HCT116 (cell line): ENCODE results near the gene PRPSAP1. TPM values are rescaled to one million over a fixed set of nuclear protein-coding genes. Genes with fewer than 3 reads are reported as not detected.

Experiments used
- ATAC-seq: fragments of 200-7000 bp; cut with Tn5 transposase; 2 replicates; pipeline ENCODE4 v1.9.1; 2020; ENCODE audit warnings: mild to moderate bottlenecking, moderate library complexity
- BruUV-seq: library from RNA; stranded (reverse); fragments of 400-500 nt; replicated peaks from 2 replicates; lab custom pipeline; 2021; lab: Mats Ljungman, UMichigan
- CTCF ChIA-PET: fragments of 300-600 bp; sonication (Branson Sonifier 250); formaldehyde crosslinking; loops from one replicate; lab custom pipeline; 2021; ENCODE audit warnings: antibody characterized with exemption; lab: Charles Lee
- POLR2A ChIA-PET: fragments of 300-600, 350-600 bp; sonication (Branson Sonifier 250); formaldehyde crosslinking; loops from one replicate; lab custom pipeline; 2021; ENCODE audit warnings: antibody characterized with exemption; lab: Charles Lee
- RAD21 ChIA-PET, 2 experiments: fragments of 300-600 bp; sonication (Branson Sonifier 250); formaldehyde crosslinking; loops; one replicate each; lab custom pipeline; 2023; ENCODE audit warnings: low total read pairs in 2 of 2; ENCODE audit not compliant: uncharacterized antibody in 2 of 2, unreplicated experiment in 2 of 2, low non-redundant PET in 1 of 2; lab: Charles Lee
- DNase-seq: peaks from one replicate; pipeline ENCODE4 v3.0.0-alpha.2; 2010; ENCODE audit warnings: low read depth, low spot score
- H2AFZ ChIP-seq: fragments of 200-600 bp; shearing (Covaris generic), sonication (generic); 2 replicates; pipeline ENCODE4 v1.6.1; 2017; ENCODE audit warnings: low read depth, mixed run types, mixed read lengths, antibody characterized with exemption, low read length; ENCODE audit not compliant: poor library complexity, severe bottlenecking
- H3K27ac ChIP-seq: 2 replicates; pipeline ENCODE4 v1.5.1; 2012; ENCODE audit warnings: low read depth, low read length
- H3K27me3 ChIP-seq: fragments of 200-600 bp; sonication (generic); 2 replicates; pipeline ENCODE4 v1.6.1; 2016; ENCODE audit warnings: mixed run types, low read length, mixed read lengths; ENCODE audit not compliant: insufficient read depth
- H3K36me3 ChIP-seq, 2 experiments: fragments of 200-500 bp in 1 of 2; fragments of 200-600 bp in 1 of 2; sonication (Bioruptor generic) in 1 of 2; sonication (generic) in 1 of 2; 2 replicates each; pipeline versions ENCODE4 v1.5.1 to v1.6.1; 2014 to 2016; ENCODE audit warnings: low read length in 2 of 2, inconsistent platforms in 1 of 2, mixed read lengths in 1 of 2, mixed run types in 1 of 2; ENCODE audit not compliant: insufficient read depth in 2 of 2, control insufficient read depth in 1 of 2
- H3K4me1 ChIP-seq, 2 experiments: fragments of 200-600 bp in 1 of 2; sonication (generic) in 1 of 2; 2 replicates each; pipeline versions ENCODE4 v1.5.1 to v1.6.1; 2012 to 2017; ENCODE audit warnings: low read length in 2 of 2, inconsistent platforms in 1 of 2, mild to moderate bottlenecking in 1 of 2, mixed read lengths in 1 of 2, mixed run types in 1 of 2, moderate library complexity in 1 of 2; ENCODE audit not compliant: insufficient read depth in 2 of 2, control insufficient read depth in 1 of 2
- H3K4me2 ChIP-seq: fragments of 200-600 bp; sonication (generic); 2 replicates; pipeline ENCODE4 v1.6.1; 2017; ENCODE audit warnings: mixed run types, low read length, mixed read lengths
- H3K4me3 ChIP-seq, 2 experiments: fragments of 200-600 bp in 1 of 2; sonication (generic) in 1 of 2; replicated peaks in 1 of 2; 2 replicates each; pipeline ENCODE4 v1.5.1; 2011 to 2016; ENCODE audit warnings: low read length in 2 of 2, control low read depth in 1 of 2, low read depth in 1 of 2, mild to moderate bottlenecking in 1 of 2, mixed read lengths in 1 of 2, mixed run types in 1 of 2
- H3K79me2 ChIP-seq: fragments of 200-600 bp; sonication (generic); 2 replicates; pipeline ENCODE4 v1.6.1; 2017; ENCODE audit warnings: mild to moderate bottlenecking, mixed run types, low read length, moderate library complexity, mixed read lengths; ENCODE audit not compliant: insufficient read depth
- H3K9ac ChIP-seq: fragments of 200-600 bp; sonication (generic); 2 replicates; pipeline ENCODE4 v1.6.1; 2016; ENCODE audit warnings: low read length, mixed read lengths
- H3K9me2 ChIP-seq: fragments of 200-600 bp; sonication (generic), shearing (Covaris generic); 2 replicates; pipeline ENCODE4 v1.6.1; 2017; ENCODE audit warnings: mixed run types, mild to moderate bottlenecking, moderate library complexity; ENCODE audit not compliant: insufficient read depth
- H3K9me3 ChIP-seq, 2 experiments: fragments of 200-500 bp in 1 of 2; fragments of 200-600 bp in 1 of 2; sonication (Bioruptor generic) in 1 of 2; sonication (generic) in 1 of 2; 2 replicates each; pipeline ENCODE4 v1.6.1; 2014 to 2017; ENCODE audit warnings: low read length in 2 of 2, mixed read lengths in 2 of 2, inconsistent platforms in 1 of 2, low read depth in 1 of 2, mild to moderate bottlenecking in 1 of 2, mixed run types in 1 of 2, moderate library complexity in 1 of 2; ENCODE audit not compliant: control insufficient read depth in 1 of 2, insufficient read depth in 1 of 2
- H4K20me1 ChIP-seq: fragments of 200-600 bp; sonication (generic), shearing (Covaris generic); 2 replicates; pipeline ENCODE4 v1.6.1; 2017; ENCODE audit warnings: mixed run types, mild to moderate bottlenecking, moderate library complexity; ENCODE audit not compliant: insufficient read depth
- CBX3 ChIP-seq: IDR thresholded peaks from 2 replicates; pipeline ENCODE4 v1.6.1; 2012; ENCODE audit warnings: low read depth
- EGR1 ChIP-seq: IDR thresholded peaks from 2 replicates; pipeline ENCODE4 v1.6.1; 2012; ENCODE audit warnings: low read depth
- EZH2 ChIP-seq: fragments of 200-600 bp; sonication (generic); IDR thresholded peaks from 2 replicates; pipeline ENCODE4 v1.6.1; 2017; ENCODE audit warnings: antibody characterized with exemption, mixed run types
- EZH2phosphoT487 ChIP-seq: fragments of 200-600 bp; IDR thresholded peaks from 2 replicates; pipeline ENCODE4 v1.6.1; 2018; ENCODE audit warnings: antibody characterized with exemption, borderline replicate concordance
- FOSL1 ChIP-seq: IDR thresholded peaks from 2 replicates; pipeline ENCODE4 v1.6.1; 2012; ENCODE audit warnings: low read depth
- POLR2AphosphoS5 ChIP-seq: IDR thresholded peaks from 2 replicates; pipeline ENCODE4 v1.6.1; 2011; ENCODE audit warnings: mild to moderate bottlenecking, low read depth, low read length, moderate library complexity
- SIN3A ChIP-seq: IDR thresholded peaks from 2 replicates; pipeline ENCODE4 v1.6.1; 2012; ENCODE audit warnings: low read depth
- SRF ChIP-seq: IDR thresholded peaks from 2 replicates; pipeline ENCODE4 v1.6.1; 2012; ENCODE audit warnings: low read depth
- TCF7L2 ChIP-seq: IDR thresholded peaks from 2 replicates; pipeline ENCODE4 v1.7.0; 2011; ENCODE audit warnings: borderline replicate concordance, inconsistent platforms; ENCODE audit not compliant: insufficient read depth, insufficient read length; ENCODE audit errors: extremely low read depth
- YY1 ChIP-seq: IDR thresholded peaks from 2 replicates; pipeline ENCODE4 v1.6.1; 2011; ENCODE audit warnings: low read length, low read depth, moderate library complexity, mild to moderate bottlenecking; ENCODE audit not compliant: insufficient replicate concordance; ENCODE audit errors: extremely low read depth
- ZFX ChIP-seq: fragments of 450-650 bp; IDR thresholded peaks from 2 replicates; pipeline ENCODE4 v1.6.1; 2017
- intact Hi-C: fragments of 100-400 bp; cut with micrococcal nuclease; formaldehyde crosslinking; loops from 2 replicates; pipeline ENCODE4 v1.10.0; 2022
- total RNA-seq: library from RNA; stranded (reverse); gene quantifications from one replicate; pipeline ENCODE4 v1.2.1, GENCODE V29; 2021; ENCODE audit not compliant: unreplicated experiment
- TF ChIP-seq, protein P1 (sequence below): IDR thresholded peaks from 2 replicates; pipeline ENCODE4 v1.6.1; 2012
- TF ChIP-seq, protein P2 (sequence below): IDR thresholded peaks from 2 replicates; pipeline ENCODE4 v1.6.1; 2012; ENCODE audit warnings: low read depth
- TF ChIP-seq, protein P3 (sequence below): IDR thresholded peaks from 2 replicates; pipeline ENCODE4 v1.6.1; 2012

The PRPSAP1 gene
- total RNA-seq, 1 experiment from 2014 or later, result 81.4 TPM

DNA sequence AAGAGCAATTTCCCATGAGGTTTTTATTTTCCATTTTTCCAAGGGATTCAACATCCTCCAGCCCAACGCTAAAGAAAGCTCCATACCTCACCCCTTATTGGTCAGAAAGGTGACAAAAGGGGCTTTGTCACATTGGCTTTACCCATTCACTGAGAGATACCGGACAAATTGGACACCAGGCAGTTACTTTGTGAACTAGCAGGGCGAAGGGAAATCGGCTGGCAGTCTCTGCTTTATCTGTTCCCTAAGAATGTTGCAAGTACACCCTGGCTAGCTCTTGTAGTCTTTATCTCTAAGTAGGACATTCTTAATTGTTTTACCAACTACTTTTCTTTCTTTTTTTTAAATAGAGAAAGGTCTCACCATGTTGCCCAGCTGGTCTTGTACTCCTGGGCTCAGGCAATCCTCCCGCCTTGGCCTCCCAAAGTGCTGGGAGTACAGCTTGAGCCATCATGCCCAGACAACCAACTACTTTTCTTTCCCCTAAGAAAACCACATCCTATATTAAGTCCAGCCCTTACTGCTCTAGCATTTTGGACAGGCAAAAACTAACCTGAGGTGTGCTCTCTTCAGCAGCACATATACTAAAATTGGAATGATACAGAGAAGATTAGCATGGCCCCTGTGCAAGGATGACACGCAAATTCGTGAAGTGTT lies 16.8 kb downstream of the PRPSAP1 start:
- no peaks in the 10 kb centered on the region for H4K20me1 ChIP-seq
- no peak for TF ChIP-seq POLR2AphosphoS5
- TF ChIP-seq, protein P1, sequence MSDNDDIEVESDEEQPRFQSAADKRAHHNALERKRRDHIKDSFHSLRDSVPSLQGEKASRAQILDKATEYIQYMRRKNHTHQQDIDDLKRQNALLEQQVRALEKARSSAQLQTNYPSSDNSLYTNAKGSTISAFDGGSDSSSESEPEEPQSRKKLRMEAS, result no peak
- DNase-seq, result no peak
- no peak overlapping the region for H3K27ac ChIP-seq
- no TSS peak for BruUV-seq
- intact Hi-C loops, result no loop called here
- H3K4me2 ChIP-seq, result no peak overlapping the region
- RAD21 ChIA-PET, result no interaction called here
- no peak for ATAC-seq
- H3K36me3 ChIP-seq, result peaks cover 4 to 8% of the 10 kb centered on the region in 2 experiments; a peak in 3 of 4 replicates
- H3K9me2 ChIP-seq, result no peaks in the 10 kb centered on the region
- POLR2A ChIA-PET, result interaction anchor here (1.5 kb wide), 1 partner anchor 17 kb away, joined by 5 read pairs; the partner anchor contains the start of gene PRPSAP1
- CTCF ChIA-PET, result interaction anchor here (1.4 kb wide), 1 partner anchor 29 kb away, joined by 6 read pairs; no protein-coding TSS in a partner anchor
- H3K4me3 ChIP-seq, result no peak overlapping the region
- H3K4me1 ChIP-seq, result no peaks in the 10 kb centered on the region
- H3K9me3 ChIP-seq, result no peaks in the 10 kb centered on the region
- H3K79me2 ChIP-seq, result peaks cover 48% of the 10 kb centered on the region
- no peak overlapping the region for H3K9ac ChIP-seq
- H2AFZ ChIP-seq, result no peak overlapping the region
- H3K27me3 ChIP-seq, result no peaks in the 10 kb centered on the region

DNA sequence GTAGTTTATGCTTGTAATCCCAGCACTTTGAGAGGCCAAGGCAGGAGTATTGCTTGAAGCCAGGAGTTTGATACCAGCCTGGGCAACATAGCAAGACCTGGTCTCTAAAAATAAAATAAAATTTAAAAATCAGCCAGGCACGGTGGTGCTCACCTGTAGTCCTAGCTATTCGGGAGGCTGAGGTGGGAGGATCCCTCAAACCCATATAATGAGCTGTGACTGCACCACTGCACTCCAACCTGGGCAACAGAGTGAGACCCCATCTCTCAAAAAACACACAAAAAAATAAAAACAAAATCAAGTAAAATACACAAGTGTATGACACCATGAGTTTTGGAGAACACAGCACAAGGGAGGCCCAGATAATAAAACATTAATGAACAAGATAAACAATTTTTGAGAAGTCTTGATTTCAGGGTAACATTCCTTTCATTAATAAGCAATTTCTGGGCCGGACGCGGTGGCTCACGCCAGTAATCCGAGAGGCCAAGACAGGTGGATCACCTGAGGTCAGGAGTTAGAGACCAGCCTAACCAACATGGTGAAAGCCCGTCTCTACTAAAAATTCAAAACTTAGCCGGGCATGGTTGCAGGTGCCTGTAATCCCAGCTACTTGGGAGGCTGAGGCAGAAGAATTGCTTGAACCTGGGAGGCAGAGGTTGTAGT lies 17.9 kb downstream of the PRPSAP1 start:
- BruUV-seq, result no TSS peak
- H3K27me3 ChIP-seq, result no peaks in the 10 kb centered on the region
- ChIA-PET CTCF (no interaction called here), RAD21 (no interaction called here), POLR2A (no interaction called here)
- H3K9ac ChIP-seq, result no peak overlapping the region
- H4K20me1 ChIP-seq, result no peaks in the 10 kb centered on the region
- H3K4me3 ChIP-seq, result no peak overlapping the region
- no peak for DNase-seq
- peaks cover 4 to 6% of the 10 kb centered on the region in 2 experiments; a peak in 3 of 4 replicates for H3K36me3 ChIP-seq
- H3K9me2 ChIP-seq, result no peaks in the 10 kb centered on the region
- H3K79me2 ChIP-seq, result peaks cover 48% of the 10 kb centered on the region
- H3K4me1 ChIP-seq, result no peaks in the 10 kb centered on the region
- H3K27ac ChIP-seq, result no peak overlapping the region
- no peak overlapping the region for H2AFZ ChIP-seq
- intact Hi-C loops, result no loop called here
- H3K4me2 ChIP-seq, result no peak overlapping the region
- no peak for ATAC-seq
- no peaks in the 10 kb centered on the region for H3K9me3 ChIP-seq
- TF ChIP-seq SIN3A (no peak), EZH2phosphoT487 (no peak), YY1 (no peak), EZH2 (no peak), CBX3 (no peak), TCF7L2 (no peak), SRF (no peak), FOSL1 (no peak), EGR1 (no peak), ZFX (no peak)
- TF ChIP-seq, protein P2, sequence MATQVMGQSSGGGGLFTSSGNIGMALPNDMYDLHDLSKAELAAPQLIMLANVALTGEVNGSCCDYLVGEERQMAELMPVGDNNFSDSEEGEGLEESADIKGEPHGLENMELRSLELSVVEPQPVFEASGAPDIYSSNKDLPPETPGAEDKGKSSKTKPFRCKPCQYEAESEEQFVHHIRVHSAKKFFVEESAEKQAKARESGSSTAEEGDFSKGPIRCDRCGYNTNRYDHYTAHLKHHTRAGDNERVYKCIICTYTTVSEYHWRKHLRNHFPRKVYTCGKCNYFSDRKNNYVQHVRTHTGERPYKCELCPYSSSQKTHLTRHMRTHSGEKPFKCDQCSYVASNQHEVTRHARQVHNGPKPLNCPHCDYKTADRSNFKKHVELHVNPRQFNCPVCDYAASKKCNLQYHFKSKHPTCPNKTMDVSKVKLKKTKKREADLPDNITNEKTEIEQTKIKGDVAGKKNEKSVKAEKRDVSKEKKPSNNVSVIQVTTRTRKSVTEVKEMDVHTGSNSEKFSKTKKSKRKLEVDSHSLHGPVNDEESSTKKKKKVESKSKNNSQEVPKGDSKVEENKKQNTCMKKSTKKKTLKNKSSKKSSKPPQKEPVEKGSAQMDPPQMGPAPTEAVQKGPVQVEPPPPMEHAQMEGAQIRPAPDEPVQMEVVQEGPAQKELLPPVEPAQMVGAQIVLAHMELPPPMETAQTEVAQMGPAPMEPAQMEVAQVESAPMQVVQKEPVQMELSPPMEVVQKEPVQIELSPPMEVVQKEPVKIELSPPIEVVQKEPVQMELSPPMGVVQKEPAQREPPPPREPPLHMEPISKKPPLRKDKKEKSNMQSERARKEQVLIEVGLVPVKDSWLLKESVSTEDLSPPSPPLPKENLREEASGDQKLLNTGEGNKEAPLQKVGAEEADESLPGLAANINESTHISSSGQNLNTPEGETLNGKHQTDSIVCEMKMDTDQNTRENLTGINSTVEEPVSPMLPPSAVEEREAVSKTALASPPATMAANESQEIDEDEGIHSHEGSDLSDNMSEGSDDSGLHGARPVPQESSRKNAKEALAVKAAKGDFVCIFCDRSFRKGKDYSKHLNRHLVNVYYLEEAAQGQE, result no peak
- TF ChIP-seq, protein P3, sequence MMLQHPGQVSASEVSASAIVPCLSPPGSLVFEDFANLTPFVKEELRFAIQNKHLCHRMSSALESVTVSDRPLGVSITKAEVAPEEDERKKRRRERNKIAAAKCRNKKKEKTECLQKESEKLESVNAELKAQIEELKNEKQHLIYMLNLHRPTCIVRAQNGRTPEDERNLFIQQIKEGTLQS, result no peak
